ENCODE results near the gene FAHD2A.
"Not testable (repeated sequence)": the region's sequence is repeated elsewhere in the genome, so short reads cannot be mapped to it uniquely, and the experiment has no call there.

The FAHD2A gene

DNA sequence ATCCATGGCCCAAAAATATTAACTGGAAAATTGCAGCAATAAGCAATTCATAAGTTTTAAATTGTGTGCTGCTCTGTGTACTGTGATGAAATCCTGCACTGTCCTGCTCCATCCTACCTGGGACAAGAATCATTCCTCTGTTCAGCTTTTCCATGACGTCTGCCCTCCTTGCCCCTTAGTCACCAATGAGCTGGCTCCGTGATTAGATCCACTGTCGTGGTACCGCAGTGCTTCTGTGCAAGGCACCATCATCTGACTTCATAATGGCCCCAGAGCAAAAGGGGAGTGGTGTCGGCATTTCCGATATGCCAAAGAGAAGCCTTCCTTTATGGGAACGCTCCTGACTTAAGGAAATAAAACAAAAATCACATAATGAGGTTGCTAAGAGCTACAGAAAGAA lies 3.4 kb upstream of the FAHD2A start:
- TF ChIP-seq, protein P1, sequence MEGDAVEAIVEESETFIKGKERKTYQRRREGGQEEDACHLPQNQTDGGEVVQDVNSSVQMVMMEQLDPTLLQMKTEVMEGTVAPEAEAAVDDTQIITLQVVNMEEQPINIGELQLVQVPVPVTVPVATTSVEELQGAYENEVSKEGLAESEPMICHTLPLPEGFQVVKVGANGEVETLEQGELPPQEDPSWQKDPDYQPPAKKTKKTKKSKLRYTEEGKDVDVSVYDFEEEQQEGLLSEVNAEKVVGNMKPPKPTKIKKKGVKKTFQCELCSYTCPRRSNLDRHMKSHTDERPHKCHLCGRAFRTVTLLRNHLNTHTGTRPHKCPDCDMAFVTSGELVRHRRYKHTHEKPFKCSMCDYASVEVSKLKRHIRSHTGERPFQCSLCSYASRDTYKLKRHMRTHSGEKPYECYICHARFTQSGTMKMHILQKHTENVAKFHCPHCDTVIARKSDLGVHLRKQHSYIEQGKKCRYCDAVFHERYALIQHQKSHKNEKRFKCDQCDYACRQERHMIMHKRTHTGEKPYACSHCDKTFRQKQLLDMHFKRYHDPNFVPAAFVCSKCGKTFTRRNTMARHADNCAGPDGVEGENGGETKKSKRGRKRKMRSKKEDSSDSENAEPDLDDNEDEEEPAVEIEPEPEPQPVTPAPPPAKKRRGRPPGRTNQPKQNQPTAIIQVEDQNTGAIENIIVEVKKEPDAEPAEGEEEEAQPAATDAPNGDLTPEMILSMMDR (IDR thresholded peaks at IDR 0.05): no peak
- peaks cover 30% of the 10 kb centered on the region for H3K27me3 Mint-ChIP-seq (ENCODE audit: low read depth, poor library complexity)
- peaks cover 11% of the 10 kb centered on the region for H3K36me3 Mint-ChIP-seq (ENCODE audit: low read depth)
- H3K4me1 Mint-ChIP-seq: peaks cover 31% of the 10 kb centered on the region
- no peak overlapping the region for H3K4me3 Mint-ChIP-seq
- no peak for DNase-seq
- H3K9me3 Mint-ChIP-seq: peaks cover 17% of the 10 kb centered on the region
- H3K27ac Mint-ChIP-seq: no peak overlapping the region

DNA sequence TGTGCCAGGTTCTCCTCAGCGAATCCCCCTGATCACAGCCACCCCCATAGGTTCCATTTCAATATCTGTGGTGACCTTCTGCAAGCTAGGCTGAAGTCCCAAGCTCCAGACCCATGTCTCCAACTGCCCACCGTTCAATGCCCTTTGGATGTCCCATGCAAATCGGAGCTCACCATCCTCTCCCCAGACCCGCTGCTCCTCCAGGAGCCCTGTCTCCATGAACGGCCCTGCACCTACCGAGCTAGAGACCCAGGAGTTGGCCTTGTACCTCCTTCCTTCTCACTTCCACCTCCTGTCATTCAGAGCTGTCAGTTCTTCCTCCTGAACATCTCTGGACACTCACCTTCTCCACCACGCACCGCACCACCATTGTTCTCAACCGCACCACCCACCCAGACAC lies 1.0 kb upstream of the FAHD2A start:
- TF ChIP-seq, protein P1 (IDR thresholded peaks at IDR 0.05): no peak

DNA sequence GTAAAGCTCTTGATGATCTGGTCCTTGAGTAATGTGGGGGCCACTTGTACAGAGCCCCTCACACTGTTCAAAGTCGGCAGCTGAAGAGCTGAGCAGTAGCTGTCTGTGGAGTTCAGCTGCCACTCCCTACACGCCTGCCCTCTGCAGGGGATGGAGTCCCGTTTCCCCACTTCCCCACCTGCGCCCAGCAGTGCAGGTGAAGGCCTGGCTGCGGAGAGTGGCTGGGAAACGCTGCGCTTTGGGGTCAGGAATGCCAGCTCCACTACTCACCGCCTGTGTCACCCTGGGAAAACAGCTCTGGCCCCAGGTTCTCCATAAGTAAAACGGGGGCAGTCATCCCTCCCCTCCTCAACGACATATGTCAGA lies 521 bp upstream of the FAHD2A start:
- Mint-ChIP-seq H3K27me3 (ENCODE audit: low read depth, poor library complexity) (peaks cover 11% of the 10 kb centered on the region), H3K27ac (peak overlapping the region; percentile 97), H3K4me3 (peak overlapping the region; percentile 96), H3K4me1 (peaks cover 30% of the 10 kb centered on the region), H3K9me3 (peaks cover 14% of the 10 kb centered on the region), H3K36me3 (ENCODE audit: low read depth) (peaks cover 11% of the 10 kb centered on the region)
- not testable (repeated sequence) for DNase-seq

More for the DNA sequence above, 1.0 kb upstream of the FAHD2A start:
- peaks cover 11% of the 10 kb centered on the region for H3K36me3 Mint-ChIP-seq (ENCODE audit: low read depth)
- H3K9me3 Mint-ChIP-seq: peaks cover 14% of the 10 kb centered on the region
- peak overlapping the region; percentile 96 for H3K4me3 Mint-ChIP-seq
- H3K27ac Mint-ChIP-seq: peak overlapping the region; percentile 86
- H3K4me1 Mint-ChIP-seq: peaks cover 32% of the 10 kb centered on the region
- peaks cover 14% of the 10 kb centered on the region for H3K27me3 Mint-ChIP-seq (ENCODE audit: low read depth, poor library complexity)
- DNase-seq: no peak

DNA sequence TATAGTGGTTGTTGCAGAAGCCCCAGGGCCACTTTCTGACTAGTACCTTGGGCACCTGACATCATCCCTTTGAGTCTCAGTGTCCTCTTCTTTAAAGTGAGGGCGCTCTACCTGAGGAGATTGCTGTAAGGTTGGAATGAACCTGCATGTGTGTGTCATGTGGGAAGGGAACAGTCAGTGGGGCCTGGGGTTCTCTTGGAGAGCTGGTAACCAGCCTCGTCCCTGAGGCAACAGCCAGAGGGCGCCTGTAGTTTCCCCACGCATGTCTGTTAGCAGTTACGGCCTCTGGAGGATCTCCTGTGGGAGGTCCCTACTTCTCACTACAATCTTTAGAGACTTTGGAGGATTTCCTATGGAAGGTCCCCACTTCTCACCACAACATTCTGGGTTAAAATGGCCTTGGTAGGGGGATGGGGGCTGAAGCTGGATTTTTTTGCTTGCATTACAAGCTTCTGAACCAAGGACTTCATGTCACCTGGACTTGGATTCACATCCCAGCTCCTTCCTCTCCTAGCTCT lies 755 bp downstream of the FAHD2A start:
- peaks cover 27% of the 10 kb centered on the region for H3K4me1 Mint-ChIP-seq
- not testable (repeated sequence) for DNase-seq; H3K27me3 Mint-ChIP-seq (ENCODE audit: low read depth, poor library complexity)
- peak overlapping the region; percentile 96 for H3K4me3 Mint-ChIP-seq
- H3K27ac Mint-ChIP-seq: peak overlapping the region; percentile 97
- H3K9me3 Mint-ChIP-seq: peaks cover 14% of the 10 kb centered on the region
- H3K36me3 Mint-ChIP-seq (ENCODE audit: low read depth): peaks cover 21% of the 10 kb centered on the region

DNA sequence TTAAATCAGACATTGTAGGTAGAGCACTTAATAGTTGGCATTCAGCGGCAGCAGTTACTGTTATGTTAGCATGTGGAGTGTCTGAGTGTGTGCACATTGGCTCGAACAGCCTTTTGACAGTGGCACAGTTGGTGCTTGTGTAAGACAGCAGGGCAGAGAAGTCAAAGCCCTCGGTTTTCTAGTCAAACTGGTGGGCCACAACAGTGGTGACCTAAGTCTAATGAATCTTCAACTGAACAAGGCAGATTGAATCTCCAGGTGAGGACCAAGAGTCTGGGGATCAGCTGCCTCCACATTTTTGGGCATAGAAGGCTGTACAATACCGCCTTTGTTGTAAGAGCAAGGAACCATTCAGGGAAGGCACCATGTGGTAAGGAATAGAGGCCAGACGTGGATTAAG lies 1.3 kb downstream of the FAHD2A start:
- Mint-ChIP-seq H3K9me3 (peaks cover 14% of the 10 kb centered on the region), H3K4me1 (peaks cover 27% of the 10 kb centered on the region), H3K4me3 (peak overlapping the region; percentile 96), H3K36me3 (ENCODE audit: low read depth) (peaks cover 24% of the 10 kb centered on the region)
- H3K27ac Mint-ChIP-seq; DNase-seq; H3K27me3 Mint-ChIP-seq (ENCODE audit: low read depth, poor library complexity): not testable (repeated sequence)

DNA sequence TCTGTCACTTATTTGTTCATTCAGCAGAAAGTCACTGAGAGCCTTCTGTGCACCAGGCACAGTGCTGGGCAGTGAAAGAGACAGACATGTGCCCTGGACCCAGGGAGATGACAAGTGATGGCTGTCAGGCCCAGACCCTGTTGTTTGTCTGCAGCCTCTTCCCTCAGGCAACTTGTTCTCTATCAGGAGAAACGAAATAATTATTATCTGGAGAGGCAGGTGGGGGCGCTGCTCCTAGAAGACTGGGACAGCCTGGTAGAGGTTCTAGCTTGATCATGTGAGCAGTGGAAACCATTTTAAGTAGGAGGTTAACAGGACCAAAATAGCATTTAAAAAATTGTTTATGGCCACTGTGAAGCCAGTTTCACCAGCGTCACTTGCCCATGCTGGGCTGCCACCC lies 2.2 kb downstream of the FAHD2A start:
- not testable (repeated sequence) for H3K27me3 Mint-ChIP-seq (ENCODE audit: low read depth, poor library complexity); H3K27ac Mint-ChIP-seq; DNase-seq; H3K9me3 Mint-ChIP-seq
- peaks cover 27% of the 10 kb centered on the region for H3K4me1 Mint-ChIP-seq
- H3K36me3 Mint-ChIP-seq (ENCODE audit: low read depth): peaks cover 26% of the 10 kb centered on the region
- H3K4me3 Mint-ChIP-seq: peak overlapping the region; percentile 55

DNA sequence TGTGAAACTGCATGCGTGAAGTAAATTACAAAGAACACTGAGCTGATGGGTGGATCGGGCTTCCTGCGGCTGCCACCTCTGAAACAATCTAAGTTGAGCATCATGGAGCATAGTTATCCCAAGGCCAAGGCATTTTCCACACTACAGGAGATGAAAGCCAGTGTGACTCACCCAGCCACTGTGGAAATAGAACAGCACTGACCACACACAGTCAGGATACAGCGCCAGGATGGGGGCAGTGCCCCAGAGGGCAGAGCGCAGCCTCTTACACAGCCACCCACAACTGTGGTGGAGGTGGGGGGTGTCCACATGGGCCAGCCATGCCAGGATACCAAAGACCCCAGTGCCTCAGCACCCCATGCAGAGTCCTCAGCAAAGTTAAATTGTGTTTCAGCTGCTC lies 8.7 kb downstream of the FAHD2A start:
- not testable (repeated sequence) for DNase-seq; H3K27me3 Mint-ChIP-seq (ENCODE audit: low read depth, poor library complexity); H3K9me3 Mint-ChIP-seq; H3K4me3 Mint-ChIP-seq; H3K27ac Mint-ChIP-seq; H3K4me1 Mint-ChIP-seq
- peaks cover 30% of the 10 kb centered on the region for H3K36me3 Mint-ChIP-seq (ENCODE audit: low read depth)

DNA sequence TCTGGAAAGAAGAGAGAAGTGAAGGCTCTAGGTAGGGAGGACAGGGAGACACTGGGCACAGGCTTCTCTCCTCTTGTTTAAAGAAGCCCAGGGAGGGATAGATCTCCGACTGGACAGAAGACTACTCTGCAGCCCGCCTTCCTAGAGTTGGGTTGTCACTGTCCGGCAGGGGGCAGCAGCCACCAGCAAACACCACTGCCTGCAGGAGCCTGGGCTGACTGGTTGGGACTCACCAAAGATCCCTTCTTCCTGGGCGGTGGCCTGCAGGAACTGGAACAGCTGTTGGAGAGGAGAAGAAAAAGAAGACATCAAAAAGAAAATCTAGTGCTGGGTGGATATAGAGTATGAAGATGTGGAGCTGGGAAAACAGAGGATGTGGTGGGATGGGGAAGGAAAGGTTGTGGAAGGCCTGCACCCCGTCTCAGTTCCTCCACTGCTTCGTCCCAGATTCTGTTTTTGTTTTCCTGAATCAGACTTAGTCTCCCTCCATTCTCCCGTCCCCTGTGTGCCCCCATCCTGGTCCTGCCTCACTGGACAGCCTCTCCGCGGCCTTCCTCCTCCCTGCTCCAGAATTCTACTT lies 11.6 kb downstream of the FAHD2A start:
- not testable (repeated sequence) for H3K27ac Mint-ChIP-seq; H3K27me3 Mint-ChIP-seq (ENCODE audit: low read depth, poor library complexity); H3K4me3 Mint-ChIP-seq; H3K4me1 Mint-ChIP-seq; H3K9me3 Mint-ChIP-seq
- DNase-seq: peak; percentile 87
- TF ChIP-seq, protein P1 (IDR thresholded peaks at IDR 0.05): peak; percentile 75
- H3K36me3 Mint-ChIP-seq (ENCODE audit: low read depth): peaks cover 16% of the 10 kb centered on the region

DNA sequence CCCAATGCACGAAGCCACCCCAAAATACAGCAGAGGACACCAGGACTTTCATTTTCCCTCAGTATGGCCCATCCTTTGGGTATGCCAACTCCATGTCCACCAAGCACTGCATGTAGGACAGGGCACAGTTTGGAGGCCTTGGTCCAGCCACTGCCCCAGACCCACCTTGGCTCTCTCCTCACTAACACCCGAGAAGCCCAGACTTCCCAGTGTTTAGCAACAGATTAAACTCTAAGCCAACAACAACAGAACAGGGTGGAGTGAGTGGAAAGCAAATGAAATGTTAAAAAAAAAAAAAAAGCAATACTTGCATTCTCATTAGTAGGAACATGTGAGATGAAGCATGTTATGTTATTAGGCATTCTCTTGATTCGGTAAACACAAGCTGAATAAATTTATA lies 12.6 kb downstream of the FAHD2A start:
- H3K4me1 Mint-ChIP-seq; H3K27me3 Mint-ChIP-seq (ENCODE audit: low read depth, poor library complexity); DNase-seq; H3K9me3 Mint-ChIP-seq; H3K36me3 Mint-ChIP-seq (ENCODE audit: low read depth); H3K27ac Mint-ChIP-seq; H3K4me3 Mint-ChIP-seq: not testable (repeated sequence)

DNA sequence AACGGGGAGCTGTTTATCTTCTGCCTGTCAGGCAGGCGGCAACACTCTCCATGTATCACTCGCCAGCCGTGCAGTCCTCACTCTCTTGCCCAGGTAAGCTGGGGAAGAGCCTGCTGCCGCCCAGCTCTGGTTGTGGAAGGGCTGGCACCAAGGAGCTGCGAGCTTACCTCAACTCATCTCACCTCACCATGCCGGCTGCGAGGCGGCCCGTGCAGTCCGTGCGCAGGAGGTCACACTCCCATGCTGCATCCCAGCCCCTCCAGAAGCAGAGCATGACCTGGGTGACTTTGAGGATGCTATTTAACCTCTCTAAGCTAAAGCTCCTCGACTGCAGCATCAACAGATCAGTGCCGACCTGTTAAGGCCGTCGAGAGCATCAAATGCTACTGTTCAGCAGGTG lies 13.1 kb downstream of the FAHD2A start:
- H3K9me3 Mint-ChIP-seq; H3K27me3 Mint-ChIP-seq (ENCODE audit: low read depth, poor library complexity); H3K4me3 Mint-ChIP-seq; H3K27ac Mint-ChIP-seq; H3K4me1 Mint-ChIP-seq; DNase-seq; H3K36me3 Mint-ChIP-seq (ENCODE audit: low read depth): not testable (repeated sequence)

DNA sequence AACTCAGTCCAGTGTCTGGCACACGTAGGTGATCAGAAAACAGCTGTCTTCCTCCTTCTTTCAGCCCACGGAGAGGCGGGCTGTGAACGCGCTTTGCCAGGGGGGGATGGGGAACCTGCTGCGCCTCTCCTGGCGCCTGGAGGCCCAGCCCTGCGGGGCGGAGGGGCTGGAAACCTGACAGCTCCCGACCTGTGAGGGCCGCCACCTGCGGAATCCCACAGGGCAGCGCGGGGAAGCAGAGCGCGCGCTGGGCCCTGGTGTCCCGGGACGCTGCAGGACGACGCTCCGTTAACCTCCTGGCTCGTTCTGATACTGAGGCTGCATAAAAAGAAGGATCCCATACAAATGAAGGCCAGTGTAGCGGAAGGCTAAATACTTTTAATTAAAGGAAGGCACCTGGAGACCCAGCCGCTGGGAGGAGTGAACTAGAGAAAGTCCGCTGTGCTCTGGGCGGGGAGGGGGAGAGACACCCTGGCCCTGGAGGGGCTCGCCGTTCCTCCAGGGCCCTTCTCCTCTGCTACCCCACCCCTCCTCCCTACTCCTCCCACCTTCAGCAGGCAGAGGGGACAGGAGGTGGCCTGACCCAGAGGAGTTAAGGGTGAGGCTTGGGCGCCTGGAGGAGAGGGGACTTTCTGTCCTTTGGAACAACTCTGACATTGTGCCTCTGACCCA lies 24.8 kb downstream of the FAHD2A start:
- not testable (repeated sequence) for H3K27ac Mint-ChIP-seq; H3K9me3 Mint-ChIP-seq; H3K4me1 Mint-ChIP-seq; DNase-seq; H3K36me3 Mint-ChIP-seq (ENCODE audit: low read depth); H3K4me3 Mint-ChIP-seq; H3K27me3 Mint-ChIP-seq (ENCODE audit: low read depth, poor library complexity)

Data from nephron progenitor cell (in vitro differentiated cells).